Suprapubic skin (tissue), 3 donors: ENCODE data around the gene NARS2.

Source experiments
- POLR2A ChIP-seq, 2 donors: fragments of 450-650 bp; IDR thresholded peaks; one replicate each; pipeline ENCODE4 v1.6.1; 2017; ENCODE audit warnings: antibody characterized with exemption in 2 of 2, mild to moderate bottlenecking in 2 of 2, moderate library complexity in 2 of 2
- TF ChIP-seq, protein P1 (sequence below), 2 donors: fragments of 200-600 bp in 1 of 2; fragments of 450-650 bp in 1 of 2; sonication (generic) in 1 of 2; IDR thresholded peaks; one replicate each; pipeline ENCODE4 v1.5.1; 2016 to 2019; ENCODE audit warnings: antibody characterized with exemption in 2 of 2, mild to moderate bottlenecking in 1 of 2, moderate library complexity in 1 of 2

DNA sequence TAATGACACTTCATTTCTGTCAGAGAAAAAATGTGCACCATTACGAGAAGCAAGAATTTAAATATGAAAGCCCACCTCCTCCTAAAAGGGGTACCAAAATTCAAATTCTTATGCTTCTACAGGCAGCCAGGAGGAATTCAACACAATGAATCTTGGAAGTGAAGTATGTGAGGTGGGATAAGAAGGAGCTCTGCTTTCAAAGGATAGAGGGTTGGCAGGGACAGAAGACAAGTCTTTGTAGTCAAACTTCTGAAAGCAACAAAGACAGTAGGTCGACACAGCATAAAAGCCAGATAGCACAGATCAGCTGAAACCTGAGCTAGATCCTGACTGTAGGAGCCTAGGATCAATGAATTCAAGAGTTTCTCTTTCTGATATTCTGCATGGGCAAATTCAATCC lies 17.4 kb downstream of the NARS2 start:
- TF ChIP-seq, protein P1, sequence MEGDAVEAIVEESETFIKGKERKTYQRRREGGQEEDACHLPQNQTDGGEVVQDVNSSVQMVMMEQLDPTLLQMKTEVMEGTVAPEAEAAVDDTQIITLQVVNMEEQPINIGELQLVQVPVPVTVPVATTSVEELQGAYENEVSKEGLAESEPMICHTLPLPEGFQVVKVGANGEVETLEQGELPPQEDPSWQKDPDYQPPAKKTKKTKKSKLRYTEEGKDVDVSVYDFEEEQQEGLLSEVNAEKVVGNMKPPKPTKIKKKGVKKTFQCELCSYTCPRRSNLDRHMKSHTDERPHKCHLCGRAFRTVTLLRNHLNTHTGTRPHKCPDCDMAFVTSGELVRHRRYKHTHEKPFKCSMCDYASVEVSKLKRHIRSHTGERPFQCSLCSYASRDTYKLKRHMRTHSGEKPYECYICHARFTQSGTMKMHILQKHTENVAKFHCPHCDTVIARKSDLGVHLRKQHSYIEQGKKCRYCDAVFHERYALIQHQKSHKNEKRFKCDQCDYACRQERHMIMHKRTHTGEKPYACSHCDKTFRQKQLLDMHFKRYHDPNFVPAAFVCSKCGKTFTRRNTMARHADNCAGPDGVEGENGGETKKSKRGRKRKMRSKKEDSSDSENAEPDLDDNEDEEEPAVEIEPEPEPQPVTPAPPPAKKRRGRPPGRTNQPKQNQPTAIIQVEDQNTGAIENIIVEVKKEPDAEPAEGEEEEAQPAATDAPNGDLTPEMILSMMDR (IDR thresholded peaks at IDR 0.05): no peak
- TF ChIP-seq POLR2A (IDR thresholded peaks at IDR 0.05): no peak
